Myometrial cell (primary cell): ENCODE data around the gene CXorf58. TPM values are rescaled to one million over a fixed set of nuclear protein-coding genes. Genes with fewer than 3 reads are reported as not detected.

Experiments
- total RNA-seq: library from RNA; depleted of rRNA; stranded (reverse); fragments of >200 nt; gene quantifications from 2 replicates; pipeline ENCODE4 v1.2.3, GENCODE V29; 2015

Gene CXorf58, protein sequence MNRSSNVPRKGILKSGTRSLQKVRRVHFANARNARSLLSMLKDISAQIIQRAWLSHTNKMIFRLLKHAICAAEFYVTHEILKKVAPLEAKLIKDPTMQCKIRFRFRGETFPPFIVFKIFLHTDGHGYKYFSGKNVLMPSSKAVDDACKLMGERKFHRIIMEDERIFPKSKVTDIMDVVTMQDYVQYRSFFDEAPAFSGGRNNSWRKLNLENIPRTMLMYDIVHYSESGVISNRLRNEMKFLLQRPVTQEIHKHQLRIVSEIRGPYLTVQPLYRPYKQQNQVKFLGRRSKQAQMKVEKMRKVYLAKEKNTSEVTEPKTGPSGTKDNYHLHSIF
- total RNA-seq: not detected in 2 replicates

DNA sequence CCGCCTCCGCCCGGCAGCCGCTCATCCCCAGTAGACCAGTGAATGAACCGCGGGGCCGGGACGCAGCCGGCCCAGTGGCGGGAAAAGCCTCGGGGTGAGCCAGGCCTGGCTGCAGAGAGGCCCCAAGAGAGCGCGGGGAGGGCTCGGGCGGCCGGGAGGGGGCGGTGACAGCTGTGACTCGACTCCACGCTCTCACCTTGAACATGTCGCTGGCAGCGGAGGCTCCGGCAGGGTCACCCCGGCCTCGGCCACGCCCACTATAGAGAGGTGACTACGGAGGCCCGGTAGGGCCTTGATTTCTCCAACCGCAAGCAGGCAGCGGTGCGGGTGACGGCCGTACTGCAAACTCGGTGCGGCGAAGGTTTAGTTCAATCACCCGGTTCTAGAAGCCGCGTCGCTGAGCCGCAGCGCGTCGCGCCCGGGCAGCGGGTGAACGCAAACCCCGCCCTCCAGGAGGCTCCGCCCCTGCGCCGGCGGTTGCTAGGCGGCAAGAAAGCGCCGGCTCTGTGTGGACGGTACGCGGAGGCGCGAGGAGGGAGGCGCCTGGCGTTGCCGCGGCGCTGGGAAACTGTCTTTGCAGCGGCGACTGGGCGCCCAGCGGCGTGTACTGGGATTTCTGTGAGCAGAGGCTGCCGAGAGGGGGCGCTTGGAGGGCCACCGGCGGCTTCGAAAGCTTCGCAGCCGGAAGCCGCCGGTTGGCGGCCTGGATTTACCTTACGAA, at the start of gene CXorf58, which contains the start of gene APOO:
CXorf58 (plus strand) TSS at position 509 of the 721 bp plus-strand sequence. CDS start 2,297 bp downstream, outside the sequence.
APOO (minus strand) TSS at position 441 of the 721 bp plus-strand sequence; CDS start at position 205, 236 bp downstream.

Other genes starting within 250 kb of the CXorf58 start
- gene PRDX4, start 240.5 kb upstream of the CXorf58 start, total RNA-seq: 287 and 307 TPM in 2 replicates
- 70.2 and 75.8 TPM in 2 replicates for gene ACOT9, start 164.7 kb upstream of the CXorf58 start, total RNA-seq
- gene SAT1, start 124.8 kb upstream of the CXorf58 start, total RNA-seq: 184 and 233 TPM in 2 replicates
- gene APOO, start 68 bp upstream of the CXorf58 start, total RNA-seq: 17.3 and 18.6 TPM in 2 replicates
- gene KLHL15, start 119.2 kb downstream of the CXorf58 start, total RNA-seq: 4.0 and 5.3 TPM in 2 replicates
- gene EIF2S3, start 146.9 kb downstream of the CXorf58 start, total RNA-seq: 209 and 243 TPM in 2 replicates
- gene ZFX, start 241.7 kb downstream of the CXorf58 start, total RNA-seq: 30.3 and 45.2 TPM in 2 replicates